Subcutaneous abdominal adipose tissue (tissue), 5 donors: ENCODE measurements around the gene PSKH1.
A peak's percentile ranks its signal among the peaks of the same experiment; 100 is the strongest.

Experiments
- H3K27ac ChIP-seq: one replicate; pipeline ENCODE4 v1.7.0; 2013; ENCODE audit warnings: low read depth, mild to moderate bottlenecking, inconsistent platforms, low read length, moderate library complexity
- H3K27me3 ChIP-seq, 5 donors: one replicate each; pipeline ENCODE4 v1.7.0; 2013; ENCODE audit warnings: low read length in 5 of 5, inconsistent platforms in 1 of 5; ENCODE audit not compliant: control insufficient read depth in 5 of 5, insufficient read depth in 4 of 5
- H3K36me3 ChIP-seq, 5 donors: one replicate each; pipeline ENCODE4 v1.7.0; 2013; ENCODE audit warnings: low read length in 5 of 5; ENCODE audit not compliant: control insufficient read depth in 5 of 5, insufficient read depth in 5 of 5
- H3K4me1 ChIP-seq, 5 donors: one replicate each; pipeline ENCODE4 v1.7.0; 2013; ENCODE audit warnings: low read length in 5 of 5, mild to moderate bottlenecking in 3 of 5, moderate library complexity in 1 of 5; ENCODE audit not compliant: control insufficient read depth in 5 of 5, insufficient read depth in 5 of 5
- H3K4me3 ChIP-seq, 5 donors: one replicate each; pipeline ENCODE4 v1.7.0; 2013; ENCODE audit warnings: low read length in 5 of 5, low read depth in 1 of 5
- H3K9ac ChIP-seq, 5 donors: one replicate each; pipeline ENCODE4 v1.7.0; 2013; ENCODE audit warnings: low read length in 5 of 5, mild to moderate bottlenecking in 4 of 5, moderate library complexity in 3 of 5
- H3K9me3 ChIP-seq, 5 donors: one replicate each; pipeline ENCODE4 v1.7.0; 2013; ENCODE audit warnings: low read length in 5 of 5; ENCODE audit not compliant: control insufficient read depth in 5 of 5
- donor health status: healthy.
- donor health status: healthy.
- donor health status: healthy.
- donor health status: healthy.
- donor health status: healthy.

Gene PSKH1

GRCh38 chr16:67919622-67920221 lies 26.7 kb downstream of the PSKH1 start:
- Histone ChIP-seq H3K9me3 (no peaks in the 10 kb centered on the region), H3K27me3 (no peaks in the 10 kb centered on the region), H3K27ac (no peak overlapping the region), H3K4me1 (peaks cover 1 to 40% (median 25%) of the 10 kb centered on the region in 5 donors), H3K9ac (no peak overlapping the region), H3K36me3 (peaks cover 0 to 58% (median 27%) of the 10 kb centered on the region in 5 donors), H3K4me3 (no peak overlapping the region)

GRCh38 chr16:67922221-67922620 lies 29.2 kb downstream of the PSKH1 start:
- Histone ChIP-seq H3K4me1 (peaks cover 9 to 39% (median 34%) of the 10 kb centered on the region in 5 donors), H3K27ac (no peak overlapping the region), H3K36me3 (peaks cover 0 to 38% (median 19%) of the 10 kb centered on the region in 5 donors), H3K9ac (no peak overlapping the region), H3K9me3 (no peaks in the 10 kb centered on the region), H3K27me3 (no peaks in the 10 kb centered on the region), H3K4me3 (no peak overlapping the region)

- Histone ChIP-seq H3K9ac (no peak overlapping the region), H3K4me1 (peaks cover 9 to 33% (median 29%) of the 10 kb centered on the region in 5 donors)
Observed at GRCh38 chr16:67922740-67923139, 29.7 kb downstream of the PSKH1 start.

GRCh38 chr16:67923414-67924116 lies 30.5 kb downstream of the PSKH1 start:
- H3K27ac ChIP-seq = no peak overlapping the region
- H3K4me3 ChIP-seq = no peak overlapping the region
- no peaks in the 10 kb centered on the region for H3K27me3 ChIP-seq
- H3K9ac ChIP-seq = no peak overlapping the region
- peaks cover 9 to 28% (median 24%) of the 10 kb centered on the region in 5 donors for H3K4me1 ChIP-seq
- peaks cover 0 to 49% (median 28%) of the 10 kb centered on the region in 5 donors for H3K36me3 ChIP-seq
- no peaks in the 10 kb centered on the region for H3K9me3 ChIP-seq

More at GRCh38 chr16:67922740-67923139, 29.7 kb downstream of the PSKH1 start:
- H3K36me3 ChIP-seq = peaks cover 0 to 41% (median 24%) of the 10 kb centered on the region in 5 donors
- no peaks in the 10 kb centered on the region for H3K9me3 ChIP-seq
- no peaks in the 10 kb centered on the region for H3K27me3 ChIP-seq
- H3K27ac ChIP-seq = no peak overlapping the region
- no peak overlapping the region for H3K4me3 ChIP-seq

GRCh38 chr16:67924140-67924906 lies 31.3 kb downstream of the PSKH1 start:
- peaks cover 8 to 28% (median 24%) of the 10 kb centered on the region in 5 donors for H3K4me1 ChIP-seq
- H3K27ac ChIP-seq = no peak overlapping the region
- peaks cover 0 to 50% (median 29%) of the 10 kb centered on the region in 5 donors for H3K36me3 ChIP-seq
- H3K9ac ChIP-seq = peak overlapping the region in 2 of 5 donors; percentile 26 to 28
- H3K4me3 ChIP-seq = no peak overlapping the region
- no peaks in the 10 kb centered on the region for H3K27me3 ChIP-seq
- H3K9me3 ChIP-seq = no peaks in the 10 kb centered on the region

- H3K4me1 ChIP-seq = peaks cover 7 to 25% (median 23%) of the 10 kb centered on the region in 5 donors
- H3K9ac ChIP-seq = peak overlapping the region in 3 of 5 donors; percentile 22 to 53 (median 33)
- no peak overlapping the region for H3K27ac ChIP-seq
- H3K4me3 ChIP-seq = peak overlapping the region in 1 of 5 donors; percentile 8
- H3K27me3 ChIP-seq = no peaks in the 10 kb centered on the region
- H3K36me3 ChIP-seq = peaks cover 0 to 63% (median 36%) of the 10 kb centered on the region in 5 donors
- no peaks in the 10 kb centered on the region for H3K9me3 ChIP-seq
Observed at GRCh38 chr16:67926181-67926750, 33.2 kb downstream of the PSKH1 start.

- Histone ChIP-seq H3K4me1 (peaks cover 7 to 25% (median 23%) of the 10 kb centered on the region in 5 donors), H3K36me3 (peaks cover 0 to 71% (median 37%) of the 10 kb centered on the region in 5 donors), H3K27me3 (no peaks in the 10 kb centered on the region), H3K27ac (no peak overlapping the region), H3K9ac (peak overlapping the region in 1 of 5 donors; percentile 33), H3K9me3 (no peaks in the 10 kb centered on the region), H3K4me3 (no peak overlapping the region)
Observed at GRCh38 chr16:67927131-67927941, 34.3 kb downstream of the PSKH1 start.

- peaks cover 0 to 66% (median 38%) of the 10 kb centered on the region in 5 donors for H3K36me3 ChIP-seq
- no peak overlapping the region for H3K4me3 ChIP-seq
- H3K27ac ChIP-seq = no peak overlapping the region
- H3K9ac ChIP-seq = no peak overlapping the region
- H3K9me3 ChIP-seq = no peaks in the 10 kb centered on the region
- no peaks in the 10 kb centered on the region for H3K27me3 ChIP-seq
- peaks cover 7 to 25% (median 23%) of the 10 kb centered on the region in 5 donors for H3K4me1 ChIP-seq
Observed at GRCh38 chr16:67928147-67928546, 35.1 kb downstream of the PSKH1 start.
